Activated B cell treated with CpG ODN at 0.5 μM for 24 hours (primary cell): ENCODE measurements around the gene MMP15. TPM values are rescaled to one million over a fixed set of nuclear protein-coding genes. Genes with fewer than 3 reads are reported as not detected.

Experiments
- ATAC-seq: fragments of 200-7000 bp; cut with Tn5 transposase; one replicate; pipeline ENCODE4 v1.10.0; 2021; ENCODE audit warnings: low read depth, mild to moderate bottlenecking, moderate library complexity
- CTCF ChIA-PET: fragments of 350-600 bp; sonication (Branson Sonifier 250); formaldehyde crosslinking; loops from one replicate; lab custom pipeline; 2021; ENCODE audit warnings: antibody characterized with exemption; lab: Charles Lee
- POLR2A ChIA-PET: fragments of 350-600 bp; sonication (Branson Sonifier 250); formaldehyde crosslinking; loops from one replicate; lab custom pipeline; 2021; ENCODE audit warnings: antibody characterized with exemption; lab: Charles Lee
- DNase-seq: peaks from one replicate; pipeline ENCODE4 v3.0.0; 2022
- H3K27ac Mint-ChIP-seq: one replicate; pipeline ENCODE4 v1.8.0; 2020; ENCODE audit warnings: mixed read lengths
- H3K27me3 Mint-ChIP-seq: one replicate; pipeline ENCODE4 v1.8.0; 2021; ENCODE audit warnings: mixed read lengths
- H3K36me3 Mint-ChIP-seq: one replicate; pipeline ENCODE4 v1.8.0; 2021; ENCODE audit warnings: low read depth, mixed read lengths
- H3K4me1 Mint-ChIP-seq: one replicate; pipeline ENCODE4 v1.8.0; 2021; ENCODE audit warnings: mixed read lengths
- H3K4me3 Mint-ChIP-seq: one replicate; pipeline ENCODE4 v1.8.0; 2020; ENCODE audit warnings: mild to moderate bottlenecking, mixed read lengths
- H3K9me3 Mint-ChIP-seq: one replicate; pipeline ENCODE4 v1.8.0; 2020; ENCODE audit warnings: mixed read lengths
- intact Hi-C: fragments of 100-400 bp; cut with micrococcal nuclease; formaldehyde crosslinking; loops from one replicate; pipeline ENCODE4 v1.15.1; 2024
- total RNA-seq: library from RNA; stranded (reverse); gene quantifications from 2 replicates; pipeline ENCODE4 v1.2.3, GENCODE V29; 2022
- TF ChIP-seq, protein P1 (sequence below): fragments of 200-600 bp; IDR thresholded peaks from one replicate; pipeline ENCODE4 v1.8.0; 2022; ENCODE audit warnings: antibody characterized with exemption, mild to moderate bottlenecking

The MMP15 gene
- total RNA-seq, 1 donor from 2014 or later, result 0.60 TPM

DNA sequence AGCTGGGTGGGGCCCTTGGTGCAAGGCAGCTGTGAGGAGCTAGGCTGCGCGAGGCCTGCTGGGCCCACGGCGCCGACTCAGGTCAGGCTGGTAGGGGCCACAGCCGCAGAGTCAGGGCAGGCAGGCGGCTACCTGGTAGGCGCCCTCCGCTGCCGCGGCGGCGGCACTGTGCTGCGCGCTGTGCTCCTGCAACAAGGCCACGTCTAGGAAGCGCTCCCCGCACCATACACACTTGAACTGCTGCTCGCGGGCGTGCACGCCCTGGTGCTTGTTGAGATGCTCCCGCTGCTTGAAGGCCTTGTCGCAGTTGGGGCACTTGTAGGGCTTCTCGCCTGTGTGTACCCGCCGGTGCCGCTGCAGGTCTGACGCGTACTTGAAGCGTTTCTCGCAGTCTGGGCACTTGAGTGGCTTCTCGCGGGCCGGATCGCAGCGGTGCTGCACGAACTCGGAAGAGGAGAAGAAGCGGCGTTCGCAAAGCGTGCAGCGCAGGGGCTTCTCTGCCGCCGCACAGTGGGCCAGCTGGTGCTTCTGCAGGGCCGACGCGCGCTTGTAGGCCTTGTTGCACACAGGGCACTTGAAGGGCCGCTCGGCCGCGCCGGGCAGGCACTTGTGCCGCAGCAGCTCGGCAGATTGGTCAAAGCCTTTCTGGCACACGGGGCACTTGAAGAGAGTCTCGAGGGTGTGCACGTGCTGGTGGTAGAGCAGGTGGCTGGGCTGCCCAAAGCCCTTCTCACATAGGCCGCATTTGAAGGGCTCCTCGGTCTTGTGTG is 29.0 kb upstream of the MMP15 start:
- Mint-ChIP-seq H3K27me3 (no peaks in the 10 kb centered on the region), H3K4me1 (peaks cover 29% of the 10 kb centered on the region), H3K36me3 (peaks cover 33% of the 10 kb centered on the region), H3K9me3 (no peaks in the 10 kb centered on the region), H3K4me3 (no peak overlapping the region), H3K27ac (no peak overlapping the region)
- CTCF ChIA-PET, result no interaction called here
- TF ChIP-seq, protein P1, sequence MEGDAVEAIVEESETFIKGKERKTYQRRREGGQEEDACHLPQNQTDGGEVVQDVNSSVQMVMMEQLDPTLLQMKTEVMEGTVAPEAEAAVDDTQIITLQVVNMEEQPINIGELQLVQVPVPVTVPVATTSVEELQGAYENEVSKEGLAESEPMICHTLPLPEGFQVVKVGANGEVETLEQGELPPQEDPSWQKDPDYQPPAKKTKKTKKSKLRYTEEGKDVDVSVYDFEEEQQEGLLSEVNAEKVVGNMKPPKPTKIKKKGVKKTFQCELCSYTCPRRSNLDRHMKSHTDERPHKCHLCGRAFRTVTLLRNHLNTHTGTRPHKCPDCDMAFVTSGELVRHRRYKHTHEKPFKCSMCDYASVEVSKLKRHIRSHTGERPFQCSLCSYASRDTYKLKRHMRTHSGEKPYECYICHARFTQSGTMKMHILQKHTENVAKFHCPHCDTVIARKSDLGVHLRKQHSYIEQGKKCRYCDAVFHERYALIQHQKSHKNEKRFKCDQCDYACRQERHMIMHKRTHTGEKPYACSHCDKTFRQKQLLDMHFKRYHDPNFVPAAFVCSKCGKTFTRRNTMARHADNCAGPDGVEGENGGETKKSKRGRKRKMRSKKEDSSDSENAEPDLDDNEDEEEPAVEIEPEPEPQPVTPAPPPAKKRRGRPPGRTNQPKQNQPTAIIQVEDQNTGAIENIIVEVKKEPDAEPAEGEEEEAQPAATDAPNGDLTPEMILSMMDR, result no peak
- ATAC-seq (no peak), DNase-seq (no peak)
- intact Hi-C loops, result no loop called here
- POLR2A ChIA-PET, result no interaction called here

DNA sequence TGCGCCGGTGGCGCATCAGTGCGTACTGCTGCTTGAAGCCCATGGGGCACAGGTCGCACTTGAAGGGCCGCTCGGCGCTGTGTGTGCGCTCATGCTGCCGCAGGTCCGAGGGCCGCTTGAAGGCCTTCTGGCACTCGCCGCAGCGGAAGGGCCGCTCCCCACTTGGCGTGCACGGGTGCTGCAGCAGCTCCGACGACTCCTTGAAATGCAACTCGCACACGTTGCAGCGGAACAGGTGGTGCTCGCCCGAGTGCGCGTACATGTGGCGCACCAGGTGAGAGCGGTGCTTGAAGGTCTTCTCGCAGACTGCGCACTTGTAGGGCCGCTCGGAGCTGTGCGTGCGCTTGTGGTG is 28.4 kb upstream of the MMP15 start:
- TF ChIP-seq, protein P1, result no peak
- DNase-seq, result no peak
- Mint-ChIP-seq H3K27me3 (no peaks in the 10 kb centered on the region), H3K36me3 (peaks cover 34% of the 10 kb centered on the region), H3K9me3 (no peaks in the 10 kb centered on the region), H3K27ac (no peak overlapping the region), H3K4me3 (no peak overlapping the region), H3K4me1 (peaks cover 35% of the 10 kb centered on the region)
- POLR2A ChIA-PET, result no interaction called here
- ATAC-seq, result no peak
- CTCF ChIA-PET, result no interaction called here
- intact Hi-C loops, result no loop called here

DNA sequence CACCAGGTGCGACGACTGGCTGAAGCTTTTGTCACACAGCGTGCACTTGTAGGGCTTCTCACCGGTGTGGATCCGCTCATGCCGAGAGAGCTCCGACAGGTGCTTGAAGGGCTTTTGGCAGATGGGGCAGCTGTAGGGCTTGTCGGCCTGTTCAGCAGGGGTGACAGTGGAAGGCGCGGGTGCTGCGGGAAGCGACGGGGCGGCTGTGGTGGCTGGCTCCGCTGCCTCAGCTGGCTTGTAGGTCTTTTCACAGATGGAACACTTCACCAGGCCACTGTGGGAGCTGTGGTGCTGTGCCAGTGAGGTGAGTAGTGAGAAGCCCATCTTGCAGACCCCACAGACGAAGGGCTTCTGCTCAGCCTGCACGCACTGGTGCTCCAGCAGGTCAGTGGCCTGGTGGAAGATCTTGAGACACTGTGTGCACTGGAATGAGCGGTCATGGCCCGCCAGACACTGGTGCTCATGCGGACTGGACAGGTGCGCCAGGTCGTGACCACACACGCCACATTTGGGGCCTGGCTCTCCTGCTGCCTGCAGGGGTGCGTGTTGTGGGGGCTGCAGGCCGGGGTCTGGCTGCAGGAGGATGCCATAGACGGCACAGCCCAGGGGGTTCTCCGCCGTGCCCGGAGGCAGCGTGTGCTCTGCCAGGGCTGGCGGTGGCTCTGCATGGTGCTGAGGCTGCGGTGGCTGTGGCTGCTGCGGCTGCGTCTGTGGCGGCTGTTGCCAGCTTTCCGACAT is 27.9 kb upstream of the MMP15 start:
- DNase-seq, result no peak
- ChIA-PET POLR2A (no interaction called here), CTCF (no interaction called here)

DNA sequence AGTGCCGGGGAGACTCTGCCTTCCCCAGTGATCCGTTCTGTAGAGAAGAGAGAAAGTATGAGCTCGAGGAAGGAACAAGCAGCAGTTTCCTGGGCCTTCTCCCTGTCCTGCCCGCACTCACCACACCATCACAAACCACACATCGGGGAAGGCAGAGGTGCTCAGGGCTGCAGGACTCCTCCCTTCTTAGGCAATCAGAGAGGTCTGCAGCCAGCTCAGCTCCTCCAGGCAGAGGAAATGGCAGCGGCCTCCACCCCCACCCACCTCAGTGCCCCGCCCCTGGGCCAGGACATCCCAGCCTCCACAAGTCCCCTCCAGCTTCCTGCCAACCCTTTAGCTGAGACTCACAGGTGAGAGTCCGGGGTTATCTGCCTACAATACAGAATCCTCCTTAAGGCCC is 27.1 kb upstream of the MMP15 start:
- ATAC-seq, result no peak
- POLR2A ChIA-PET, result no interaction called here
- H3K4me3 Mint-ChIP-seq, result no peak overlapping the region
- no peak overlapping the region for H3K27ac Mint-ChIP-seq
- CTCF ChIA-PET, result no interaction called here
- H3K9me3 Mint-ChIP-seq, result no peaks in the 10 kb centered on the region
- peaks cover 37% of the 10 kb centered on the region for H3K4me1 Mint-ChIP-seq
- no peaks in the 10 kb centered on the region for H3K27me3 Mint-ChIP-seq
- TF ChIP-seq, protein P1, result no peak
- peaks cover 44% of the 10 kb centered on the region for H3K36me3 Mint-ChIP-seq
- DNase-seq, result no peak
- intact Hi-C loops, result no loop called here

More for the DNA sequence above, 27.9 kb upstream of the MMP15 start:
- no peak overlapping the region for H3K27ac Mint-ChIP-seq
- H3K9me3 Mint-ChIP-seq, result no peaks in the 10 kb centered on the region
- intact Hi-C loops, result no loop called here
- H3K36me3 Mint-ChIP-seq, result peaks cover 37% of the 10 kb centered on the region
- H3K4me1 Mint-ChIP-seq, result peaks cover 35% of the 10 kb centered on the region
- no peak for ATAC-seq
- no peaks in the 10 kb centered on the region for H3K27me3 Mint-ChIP-seq
- H3K4me3 Mint-ChIP-seq, result no peak overlapping the region
- TF ChIP-seq, protein P1, result no peak

DNA sequence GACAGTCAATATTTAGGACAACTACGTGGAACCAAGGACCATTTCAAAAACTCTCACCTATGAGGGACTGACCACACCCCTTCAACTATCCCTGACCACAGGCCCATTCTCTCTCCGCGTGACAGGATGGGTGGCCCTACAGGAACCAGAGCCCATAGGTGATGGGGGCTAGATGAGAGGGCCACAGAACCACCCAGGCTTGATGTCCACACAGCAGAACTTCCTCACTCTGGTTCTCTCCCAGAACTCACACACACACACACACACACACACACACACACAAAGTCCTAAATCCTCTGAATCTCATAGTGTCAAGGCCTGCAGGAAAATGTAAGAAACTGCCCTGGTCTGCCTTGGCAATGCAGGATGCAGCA is 26.6 kb upstream of the MMP15 start:
- POLR2A ChIA-PET, result interaction anchor here (1.3 kb wide), 1 partner anchor 8 kb away, joined by 3 read pairs; no protein-coding TSS in a partner anchor
- H3K36me3 Mint-ChIP-seq, result peaks cover 47% of the 10 kb centered on the region
- H3K4me1 Mint-ChIP-seq, result peaks cover 39% of the 10 kb centered on the region
- CTCF ChIA-PET, result no interaction called here
- ATAC-seq (no peak), DNase-seq (no peak)
- intact Hi-C loops, result no loop called here
- H3K27ac Mint-ChIP-seq, result peak overlapping the region; percentile 76
- peak overlapping the region; percentile 80 for H3K4me3 Mint-ChIP-seq
- TF ChIP-seq, protein P1, result no peak
- no peaks in the 10 kb centered on the region for H3K9me3 Mint-ChIP-seq
- no peaks in the 10 kb centered on the region for H3K27me3 Mint-ChIP-seq
